ENCODE data around the gene PRPF31.

GRCh38 chr19:54107876-54108490 is 7.6 kb upstream of the PRPF31 start:
- TF ChIP-seq YY1 (IDR thresholded peaks at IDR 0.05; ENCODE audit: insufficient read depth, insufficient read length) (no peak), SUZ12 (IDR thresholded peaks at IDR 0.05; ENCODE audit: extremely low read depth, insufficient read depth, insufficient read length) (no peak)
